IMR-90 (cell line): ENCODE measurements around the gene CMAS. TPM values are rescaled to one million over a fixed set of nuclear protein-coding genes. Genes with fewer than 3 reads are reported as not detected.

ENCODE experiments used
- ATAC-seq: fragments of 200-7000 bp; cut with Tn5 transposase; 2 replicates; pipeline ENCODE4 v1.9.1; 2020; ENCODE audit warnings: low read depth, mild to moderate bottlenecking, moderate library complexity
- BruUV-seq: library from RNA; stranded (reverse); fragments of 400-500 nt; replicated peaks from 2 replicates; lab custom pipeline; 2021; lab: Mats Ljungman, UMichigan
- CTCF ChIA-PET: fragments of 300-600 bp; formaldehyde crosslinking; extraction: SDS; loops from one replicate; lab custom pipeline; 2021; ENCODE audit warnings: antibody characterized with exemption; lab: Yijun Ruan, JAX
- POLR2A ChIA-PET: fragments of 300-600 bp; sonication (Branson Sonifier 250); formaldehyde crosslinking; loops from one replicate; lab custom pipeline; 2022; ENCODE audit warnings: antibody characterized with exemption; ENCODE audit not compliant: unreplicated experiment; lab: Charles Lee
- DNase-seq: peaks from one replicate; pipeline ENCODE4 v3.0.0; 2013
- H2AFZ ChIP-seq: replicated peaks from 2 replicates; pipeline ENCODE3; 2013; ENCODE audit warnings: low read length, mild to moderate bottlenecking; ENCODE audit not compliant: poor library complexity
- H2AK5ac ChIP-seq: 2 replicates; pipeline ENCODE4 v1.6.1; 2013; ENCODE audit warnings: low read depth, low read length, inconsistent platforms
- H2AK9ac ChIP-seq: replicated peaks from 2 replicates; pipeline ENCODE3; 2013; ENCODE audit warnings: mild to moderate bottlenecking, low read depth, low read length, moderate library complexity; ENCODE audit not compliant: poor library complexity
- H2BK120ac ChIP-seq: 2 replicates; pipeline ENCODE4 v1.6.1; 2013; ENCODE audit warnings: low read depth, low read length, inconsistent platforms
- H2BK15ac ChIP-seq: 3 replicates; pipeline ENCODE4 v1.6.1; 2013; ENCODE audit warnings: low read depth, low read length, inconsistent platforms
- H2BK20ac ChIP-seq: 2 replicates; pipeline ENCODE4 v1.6.1; 2013; ENCODE audit warnings: low read depth, mild to moderate bottlenecking, inconsistent platforms, low read length, moderate library complexity
- H2BK5ac ChIP-seq: 2 replicates; pipeline ENCODE4 v1.6.1; 2013; ENCODE audit warnings: mild to moderate bottlenecking, low read depth, low read length, inconsistent platforms; ENCODE audit not compliant: poor library complexity, severe bottlenecking
- H3K14ac ChIP-seq: replicated peaks from 2 replicates; pipeline ENCODE4 v1.6.1; 2013; ENCODE audit warnings: low read depth, low read length, inconsistent platforms
- H3K18ac ChIP-seq: 2 replicates; pipeline ENCODE4 v1.6.1; 2013; ENCODE audit warnings: low read depth, low read length, control low read depth
- H3K23ac ChIP-seq: 2 replicates; pipeline ENCODE4 v1.6.1; 2013; ENCODE audit warnings: low read depth, low read length, inconsistent platforms
- H3K27ac ChIP-seq: 2 replicates; pipeline ENCODE4 v1.5.1; 2013; ENCODE audit warnings: mild to moderate bottlenecking, control low read depth, low read length; ENCODE audit not compliant: insufficient read depth
- H3K27me3 ChIP-seq: 2 replicates; pipeline ENCODE4 v1.6.1; 2013; ENCODE audit warnings: low read length; ENCODE audit not compliant: control insufficient read depth, insufficient read depth
- H3K36me3 ChIP-seq: 2 replicates; pipeline ENCODE4 v1.6.1; 2013; ENCODE audit warnings: low read length, mixed read lengths; ENCODE audit not compliant: control insufficient read depth, insufficient read depth
- H3K4ac ChIP-seq: 2 replicates; pipeline ENCODE4 v1.6.1; 2013; ENCODE audit warnings: low read depth, low read length, inconsistent platforms
- H3K4me1 ChIP-seq: 2 replicates; pipeline ENCODE4 v1.6.1; 2013; ENCODE audit warnings: low read length, mixed read lengths; ENCODE audit not compliant: control insufficient read depth, insufficient read depth
- H3K4me2 ChIP-seq: 2 replicates; pipeline ENCODE4 v1.6.1; 2013; ENCODE audit warnings: low read depth, mild to moderate bottlenecking, control low read depth, low read length, moderate library complexity
- H3K4me3 ChIP-seq: 2 replicates; pipeline ENCODE4 v1.5.1; 2013; ENCODE audit warnings: low read depth, mild to moderate bottlenecking, control low read depth, low read length, moderate library complexity; ENCODE audit not compliant: insufficient read depth
- H3K56ac ChIP-seq: 2 replicates; pipeline ENCODE4 v1.6.1; 2013; ENCODE audit warnings: low read length, inconsistent platforms; ENCODE audit not compliant: insufficient read depth; ENCODE audit errors: extremely low read depth
- H3K79me1 ChIP-seq, 2 experiments: 2 replicates each; pipeline ENCODE4 v1.6.1; 2013; ENCODE audit warnings: low read length in 2 of 2, inconsistent platforms in 1 of 2, low read depth in 1 of 2
- H3K9ac ChIP-seq: 2 replicates; pipeline ENCODE4 v1.6.1; 2013; ENCODE audit warnings: low read depth, low read length, control low read depth
- H3K9me1 ChIP-seq: 2 replicates; pipeline ENCODE4 v1.6.1; 2013; ENCODE audit warnings: low read length, inconsistent platforms; ENCODE audit not compliant: insufficient read depth
- H3K9me3 ChIP-seq: 2 replicates; pipeline ENCODE4 v1.6.1; 2013; ENCODE audit warnings: low read length; ENCODE audit not compliant: control insufficient read depth, insufficient read depth
- H4K20me1 ChIP-seq: 2 replicates; pipeline ENCODE4 v1.6.1; 2013; ENCODE audit warnings: low read length, inconsistent platforms; ENCODE audit not compliant: insufficient read depth
- H4K5ac ChIP-seq: 2 replicates; pipeline ENCODE4 v1.6.1; 2013; ENCODE audit warnings: mild to moderate bottlenecking, low read depth, low read length, control low read depth
- H4K8ac ChIP-seq, 2 experiments: 2 replicates each; pipeline ENCODE4 v1.6.1; 2013; ENCODE audit warnings: low read depth in 2 of 2, low read length in 2 of 2, control low read depth in 1 of 2, inconsistent platforms in 1 of 2
- H4K91ac ChIP-seq: 2 replicates; pipeline ENCODE4 v1.6.1; 2013; ENCODE audit warnings: low read depth, low read length, inconsistent platforms; ENCODE audit not compliant: insufficient read depth
- BHLHE40 ChIP-seq: fragments of 150-350 bp; IDR thresholded peaks from 2 replicates; pipeline ENCODE4 v1.6.1; 2016; ENCODE audit warnings: mild to moderate bottlenecking, low read depth, low read length
- CEBPB ChIP-seq: IDR thresholded peaks from 2 replicates; pipeline ENCODE4 v1.6.1; 2012; ENCODE audit warnings: low read depth, low read length, improper control_type of control experiment
- CHD1 ChIP-seq: IDR thresholded peaks from 2 replicates; pipeline ENCODE4 v1.6.1; 2012; ENCODE audit warnings: low read depth, low read length, improper control_type of control experiment
- MAFK ChIP-seq: IDR thresholded peaks from 2 replicates; pipeline ENCODE4 v1.6.1; 2012; ENCODE audit warnings: low read depth, low read length, improper control_type of control experiment
- MAZ ChIP-seq: IDR thresholded peaks from 2 replicates; pipeline ENCODE4 v1.6.1; 2012; ENCODE audit warnings: low read depth, mild to moderate bottlenecking, low read length, improper control_type of control experiment, moderate library complexity, borderline replicate concordance
- MXI1 ChIP-seq: IDR thresholded peaks from 2 replicates; pipeline ENCODE4 v1.6.1; 2012; ENCODE audit warnings: low read depth, mild to moderate bottlenecking, low read length, moderate library complexity, borderline replicate concordance
- NFE2L2 ChIP-seq: fragments of 150-350 bp; IDR thresholded peaks from 2 replicates; pipeline ENCODE4 v1.6.1; 2016; ENCODE audit warnings: low read depth, mild to moderate bottlenecking, low read length
- POLR2A ChIP-seq: IDR thresholded peaks from 2 replicates; pipeline ENCODE4 v1.6.1; 2012; ENCODE audit warnings: mild to moderate bottlenecking, low read depth, low read length
- RCOR1 ChIP-seq: IDR thresholded peaks from 2 replicates; pipeline ENCODE4 v1.6.1; 2012; ENCODE audit warnings: mild to moderate bottlenecking, low read length, improper control_type of control experiment; ENCODE audit not compliant: insufficient replicate concordance
- RFX5 ChIP-seq: IDR thresholded peaks from 2 replicates; pipeline ENCODE4 v1.8.0; 2012; ENCODE audit warnings: low read depth, mild to moderate bottlenecking, low read length, moderate library complexity
- USF2 ChIP-seq: fragments of 150-350 bp; IDR thresholded peaks from 2 replicates; pipeline ENCODE4 v1.6.1; 2017; ENCODE audit warnings: mild to moderate bottlenecking, antibody characterized with exemption, low read length, low read depth
- WGBS, 2 experiments: methylation state at CpG; one replicate each; pipeline versions ENCODE4 v1.1.5 to v1.1.7; 2013; ENCODE audit warnings: missing lambda C conversion rate in 2 of 2; ENCODE audit not compliant: insufficient read length in 1 of 2; ENCODE audit errors: extremely low coverage in 2 of 2; 5-methylcytosine and 5-hydroxymethylcytosine counted together
- dilution Hi-C: fragments of 300-500 bp; cut with HindIII; formaldehyde crosslinking; loops from one replicate; pipeline ENCODE4 v1.14.3; 2018; ENCODE audit warnings: low sequenced_read_pairs; ENCODE audit not compliant: unreplicated experiment
- in situ Hi-C: fragments of 300-500 bp; cut with MboI; formaldehyde crosslinking; loops from 3 replicates; pipeline ENCODE4 v1.14.3; 2019; ENCODE audit warnings: low sequenced_read_pairs, inconsistent platforms, mixed read lengths
- intact Hi-C: fragments of 100-400 bp; cut with micrococcal nuclease; formaldehyde crosslinking; loops from 2 replicates; pipeline ENCODE4 v1.10.0; 2022
- polyA plus RNA-seq, 3 experiments: library from polyadenylated mRNA; depleted of rRNA; stranded (reverse); fragments of >200 nt; gene quantifications; 2 replicates each; pipeline ENCODE4 v1.2.3, GENCODE V29; 2012; ENCODE audit warnings: low replicate concordance in 1 of 3
- total RNA-seq: library from RNA; depleted of rRNA; stranded (reverse); fragments of >200 nt; gene quantifications from 2 replicates; pipeline ENCODE4 v1.2.3, GENCODE V29; 2012

The CMAS gene
- total and polyA plus RNA-seq, 2 of the 4 experiments (the other 2 are of a cell fraction): 9.5 to 26.8 TPM

GRCh38 chr12:22029491-22029890, 16.5 kb upstream of the CMAS start:
- WGBS, 2 experiments: no CpG with 5 or more reads among the region's 2 CpGs
- Histone ChIP-seq H3K79me1 (no peaks in the 10 kb centered on the region), H4K5ac (no peak overlapping the region), H3K4me2 (no peak overlapping the region), H2BK15ac (no peak overlapping the region), H3K4me3 (no peak overlapping the region), H3K27ac (no peak overlapping the region), H3K4me1 (no peaks in the 10 kb centered on the region), H3K27me3 (no peaks in the 10 kb centered on the region), H2BK20ac (no peak overlapping the region), H3K9ac (no peak overlapping the region), H2BK5ac (no peak overlapping the region), H3K9me1 (no peaks in the 10 kb centered on the region), H3K36me3 (no peaks in the 10 kb centered on the region), H2AFZ (no peak overlapping the region), H3K56ac (no peak overlapping the region), H3K4ac (no peak overlapping the region), H4K91ac (no peak overlapping the region), H4K20me1 (no peaks in the 10 kb centered on the region), H4K8ac (no peak overlapping the region), H3K9me3 (no peaks in the 10 kb centered on the region), H3K23ac (no peak overlapping the region), H3K14ac (no peak overlapping the region), H2BK120ac (no peak overlapping the region), H2AK5ac (no peak overlapping the region), H2AK9ac (no peak overlapping the region), H3K18ac (no peak overlapping the region)
- dilution Hi-C loops (no loop called here), intact Hi-C loops (no loop called here), in situ Hi-C loops (no loop called here)
- DNase-seq: no peak
- ChIA-PET POLR2A (no interaction called here), CTCF (no interaction called here)
- ATAC-seq: no peak
- BruUV-seq: no TSS peak
- TF ChIP-seq BHLHE40 (no peak), MAZ (no peak), CEBPB (no peak), POLR2A (no peak), USF2 (no peak), RCOR1 (no peak), NFE2L2 (no peak), RFX5 (no peak), MAFK (no peak), CHD1 (no peak), MXI1 (no peak)
